HL-60 (cell line): ENCODE data around the gene BHLHE23.

Experiments
- CTCF ChIP-seq: IDR thresholded peaks from one replicate; pipeline ENCODE4 v1.5.1; 2011; ENCODE audit warnings: low read length, control low read depth, inconsistent platforms; ENCODE audit not compliant: insufficient read depth
- GABPA ChIP-seq: IDR thresholded peaks from 2 replicates; pipeline ENCODE4 v1.6.1; 2012; ENCODE audit warnings: low read depth
- POLR2AphosphoS5 ChIP-seq: IDR thresholded peaks from 2 replicates; pipeline ENCODE4 v1.6.1; 2012; ENCODE audit warnings: low read depth

- TF ChIP-seq CTCF (no peak), GABPA (no peak), POLR2AphosphoS5 (no peak)
Measured at GRCh38 chr20:63002511-63002910, 4.3 kb downstream of the BHLHE23 start.
